K562 (cell line): ENCODE results near the gene KCNK10.

Experiments used
- CEBPB ChIP-seq: fragments of 450-650 bp; IDR thresholded peaks from 2 replicates; pipeline ENCODE4 v1.6.1; 2016; ENCODE audit warnings: missing genetic modification characterization, missing compliant biosample characterization
- ELF1 ChIP-seq: fragments of 200-800 bp; sonication (Bioruptor generic); IDR thresholded peaks from 2 replicates; pipeline ENCODE4 v1.6.1; 2016; ENCODE audit warnings: missing genetic modification characterization, missing compliant biosample characterization
- NR1H2 ChIP-seq: sonication (generic); formaldehyde crosslinking; IDR thresholded peaks from 2 replicates; pipeline ENCODE4 v1.4.0; 2020; ENCODE audit warnings: mild to moderate bottlenecking, missing genetic modification reagents
- POLR2AphosphoS5 ChIP-seq: IDR thresholded peaks from 2 replicates; pipeline ENCODE4 v1.6.1; 2011; ENCODE audit warnings: mild to moderate bottlenecking, low read depth, low read length, moderate library complexity; ENCODE audit not compliant: control insufficient read depth, insufficient read depth
- RNF2 ChIP-seq: sonication (generic); IDR thresholded peaks from 2 replicates; pipeline ENCODE4 v1.6.1; 2016
- ZBTB7A ChIP-seq: IDR thresholded peaks from 2 replicates; pipeline ENCODE4 v1.6.1; 2011; ENCODE audit warnings: low read depth, mild to moderate bottlenecking, low read length, moderate library complexity, borderline replicate concordance; ENCODE audit not compliant: control insufficient read depth
- ZC3H4 ChIP-seq: sonication (generic); formaldehyde crosslinking; IDR thresholded peaks from 2 replicates; pipeline ENCODE4 v1.9.0; 2021; ENCODE audit warnings: missing genetic modification reagents, borderline replicate concordance
- ZNF445 ChIP-seq: fragments of 250-450 bp; sonication (Bioruptor Pico); IDR thresholded peaks from 2 replicates; pipeline ENCODE4 v1.4.0; 2020; ENCODE audit warnings: low read depth, mild to moderate bottlenecking, moderate library complexity
- TF ChIP-seq, protein P1 (sequence below), 3 experiments: IDR thresholded peaks in 2 of 3; conservative IDR thresholded peaks in 1 of 3; 2 replicates each; pipeline ENCODE4 v1.5.1; 2011 to 2012; ENCODE audit warnings: low read length in 3 of 3, mild to moderate bottlenecking in 3 of 3, control low read depth in 2 of 3, improper control_type of control experiment in 1 of 3, inconsistent platforms in 1 of 3, low read depth in 1 of 3, mixed read lengths in 1 of 3, moderate library complexity in 1 of 3; ENCODE audit not compliant: insufficient read depth in 2 of 3
- TF ChIP-seq, protein P2 (sequence below): fragments of 450-650 bp; IDR thresholded peaks from 2 replicates; pipeline ENCODE4 v1.6.1; 2016; ENCODE audit warnings: missing biosample characterization, missing genetic modification characterization

DNA sequence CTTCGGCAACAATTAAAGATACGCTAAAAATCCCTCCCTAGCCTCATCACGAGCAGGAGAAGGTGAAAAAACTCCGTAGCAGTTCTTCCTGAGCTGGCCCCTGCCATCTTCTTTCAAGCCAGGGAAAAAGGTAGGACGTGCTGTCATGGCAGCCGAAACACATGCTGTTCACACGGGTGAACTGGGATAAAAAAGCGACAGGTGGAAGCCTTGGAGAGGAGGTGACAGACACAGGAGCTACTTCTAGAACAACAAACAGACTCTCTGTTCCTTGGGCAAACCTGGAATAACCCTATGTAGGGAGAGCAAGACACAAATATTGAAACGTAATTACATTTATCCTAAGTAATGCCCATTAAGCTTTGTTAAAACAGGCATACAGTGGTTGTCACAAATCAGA lies 81.3 kb downstream of the KCNK10 start:
- no peak for TF ChIP-seq RNF2
- TF ChIP-seq ZBTB7A, result no peak
- TF ChIP-seq, protein P1, sequence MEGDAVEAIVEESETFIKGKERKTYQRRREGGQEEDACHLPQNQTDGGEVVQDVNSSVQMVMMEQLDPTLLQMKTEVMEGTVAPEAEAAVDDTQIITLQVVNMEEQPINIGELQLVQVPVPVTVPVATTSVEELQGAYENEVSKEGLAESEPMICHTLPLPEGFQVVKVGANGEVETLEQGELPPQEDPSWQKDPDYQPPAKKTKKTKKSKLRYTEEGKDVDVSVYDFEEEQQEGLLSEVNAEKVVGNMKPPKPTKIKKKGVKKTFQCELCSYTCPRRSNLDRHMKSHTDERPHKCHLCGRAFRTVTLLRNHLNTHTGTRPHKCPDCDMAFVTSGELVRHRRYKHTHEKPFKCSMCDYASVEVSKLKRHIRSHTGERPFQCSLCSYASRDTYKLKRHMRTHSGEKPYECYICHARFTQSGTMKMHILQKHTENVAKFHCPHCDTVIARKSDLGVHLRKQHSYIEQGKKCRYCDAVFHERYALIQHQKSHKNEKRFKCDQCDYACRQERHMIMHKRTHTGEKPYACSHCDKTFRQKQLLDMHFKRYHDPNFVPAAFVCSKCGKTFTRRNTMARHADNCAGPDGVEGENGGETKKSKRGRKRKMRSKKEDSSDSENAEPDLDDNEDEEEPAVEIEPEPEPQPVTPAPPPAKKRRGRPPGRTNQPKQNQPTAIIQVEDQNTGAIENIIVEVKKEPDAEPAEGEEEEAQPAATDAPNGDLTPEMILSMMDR (IDR thresholded peaks at IDR 0.05 in 2 of 3, conservative IDR thresholded peaks at IDR 0.05 in 1 of 3; ENCODE audit: insufficient read depth in 2 of 3, low read depth in 1 of 3, low read length in 3 of 3), result no peak
- TF ChIP-seq ZC3H4, result no peak
- TF ChIP-seq, protein P2, sequence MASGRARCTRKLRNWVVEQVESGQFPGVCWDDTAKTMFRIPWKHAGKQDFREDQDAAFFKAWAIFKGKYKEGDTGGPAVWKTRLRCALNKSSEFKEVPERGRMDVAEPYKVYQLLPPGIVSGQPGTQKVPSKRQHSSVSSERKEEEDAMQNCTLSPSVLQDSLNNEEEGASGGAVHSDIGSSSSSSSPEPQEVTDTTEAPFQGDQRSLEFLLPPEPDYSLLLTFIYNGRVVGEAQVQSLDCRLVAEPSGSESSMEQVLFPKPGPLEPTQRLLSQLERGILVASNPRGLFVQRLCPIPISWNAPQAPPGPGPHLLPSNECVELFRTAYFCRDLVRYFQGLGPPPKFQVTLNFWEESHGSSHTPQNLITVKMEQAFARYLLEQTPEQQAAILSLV (tag), result no peak
- TF ChIP-seq POLR2AphosphoS5, result no peak
- no peak for TF ChIP-seq NR1H2 (CRISPR knock-in tag)
- no peak for TF ChIP-seq ZNF445 (CRISPR knock-in tag)
- TF ChIP-seq ELF1 (tag), result no peak
- TF ChIP-seq CEBPB (tag), result no peak
